WTC11 (cell line): ENCODE measurements around the gene FASN. TPM values are rescaled to one million over a fixed set of nuclear protein-coding genes. Genes with fewer than 3 reads are reported as not detected.

Source experiments
- CREM ChIP-seq: sonication (generic); formaldehyde crosslinking; IDR thresholded peaks from 2 replicates; pipeline ENCODE4 v1.8.1; 2022; ENCODE audit warnings: mild to moderate bottlenecking, missing genetic modification reagents, moderate library complexity
- ETV6 ChIP-seq: sonication (generic); formaldehyde crosslinking; IDR thresholded peaks from 2 replicates; pipeline ENCODE4 v1.8.1; 2022; ENCODE audit warnings: mild to moderate bottlenecking, missing genetic modification reagents
- FOXJ3 ChIP-seq: sonication (generic); formaldehyde crosslinking; IDR thresholded peaks from 2 replicates; pipeline ENCODE4 v1.9.0; 2021; ENCODE audit warnings: missing genetic modification reagents, mild to moderate bottlenecking, borderline replicate concordance
- FOXK1 ChIP-seq: sonication (generic); formaldehyde crosslinking; IDR thresholded peaks from 2 replicates; pipeline ENCODE4 v1.8.0; 2022; ENCODE audit warnings: mild to moderate bottlenecking, moderate library complexity, missing genetic modification reagents
- FOXP1 ChIP-seq: sonication (generic); formaldehyde crosslinking; IDR thresholded peaks from 2 replicates; pipeline ENCODE4 v1.8.0; 2022; ENCODE audit warnings: missing genetic modification reagents, mild to moderate bottlenecking, moderate library complexity, borderline replicate concordance
- GTF2I ChIP-seq: fragments of 250-450 bp; sonication (Bioruptor Pico); conservative IDR thresholded peaks from 2 replicates; pipeline ENCODE4 v1.4.0; 2021; ENCODE audit warnings: mild to moderate bottlenecking
- IRF2 ChIP-seq: sonication (generic); formaldehyde crosslinking; IDR thresholded peaks from 2 replicates; pipeline ENCODE4 v1.8.0; 2022; ENCODE audit warnings: low read depth, missing genetic modification reagents, borderline replicate concordance
- MXD4 ChIP-seq: fragments of 250-450 bp; sonication (Bioruptor Pico); IDR thresholded peaks from 2 replicates; pipeline ENCODE4 v1.8.0; 2021; ENCODE audit warnings: mild to moderate bottlenecking, moderate library complexity, borderline replicate concordance
- NFYB ChIP-seq: sonication (generic); formaldehyde crosslinking; conservative IDR thresholded peaks from 2 replicates; pipeline ENCODE4 v1.8.0; 2022; ENCODE audit warnings: low read depth, missing genetic modification reagents
- PRDM15 ChIP-seq: sonication (generic); formaldehyde crosslinking; IDR thresholded peaks from 2 replicates; pipeline ENCODE4 v1.8.0; 2022; ENCODE audit warnings: missing genetic modification reagents
- RELA ChIP-seq: sonication (generic); formaldehyde crosslinking; IDR thresholded peaks from 2 replicates; pipeline ENCODE4 v1.8.1; 2022; ENCODE audit warnings: missing genetic modification reagents, mild to moderate bottlenecking, borderline replicate concordance
- SMAD3 ChIP-seq: sonication (generic); formaldehyde crosslinking; IDR thresholded peaks from 2 replicates; pipeline ENCODE4 v1.8.0; 2022; ENCODE audit warnings: missing genetic modification reagents, mild to moderate bottlenecking, borderline replicate concordance
- SOX15 ChIP-seq: fragments of 250-450 bp; sonication (Bioruptor Pico); IDR thresholded peaks from 2 replicates; pipeline ENCODE4 v1.9.0; 2021; ENCODE audit warnings: mild to moderate bottlenecking
- USF1 ChIP-seq: sonication (generic); formaldehyde crosslinking; IDR thresholded peaks from 2 replicates; pipeline ENCODE4 v1.8.0; 2022; ENCODE audit warnings: mild to moderate bottlenecking, missing genetic modification reagents
- ZNF121 ChIP-seq: sonication (generic); formaldehyde crosslinking; IDR thresholded peaks from 2 replicates; pipeline ENCODE4 v1.8.0; 2023; ENCODE audit warnings: missing genetic modification reagents
- ZNF317 ChIP-seq: sonication (generic); formaldehyde crosslinking; IDR thresholded peaks from 2 replicates; pipeline ENCODE4 v1.8.1; 2023; ENCODE audit warnings: low read depth, mild to moderate bottlenecking, moderate library complexity, missing genetic modification reagents, borderline replicate concordance
- ZSCAN18 ChIP-seq: fragments of 250-450 bp; sonication (Bioruptor Pico); IDR thresholded peaks from 2 replicates; pipeline ENCODE4 v2.1.2; 2022; ENCODE audit warnings: mild to moderate bottlenecking, moderate library complexity
- total RNA-seq: library from RNA; stranded (reverse); gene quantifications from 3 replicates; pipeline ENCODE4 v1.2.3, GENCODE V29; 2021
- TF ChIP-seq, protein P1 (sequence below): fragments of 250-450 bp; sonication (Bioruptor Pico); IDR thresholded peaks from 2 replicates; pipeline ENCODE4 v1.9.0; 2021; ENCODE audit warnings: mild to moderate bottlenecking, borderline replicate concordance
- TF ChIP-seq, protein P2 (sequence below): fragments of 250-450 bp; sonication (Bioruptor Pico); IDR thresholded peaks from 2 replicates; pipeline ENCODE4 v1.9.0; 2021; ENCODE audit warnings: mild to moderate bottlenecking
- TF ChIP-seq, protein P3 (sequence below): fragments of 250-450 bp; sonication (Bioruptor Pico); IDR thresholded peaks from 2 replicates; pipeline ENCODE4 v1.9.0; 2021; ENCODE audit warnings: mild to moderate bottlenecking
- TF ChIP-seq, protein P4 (sequence below): sonication (generic); formaldehyde crosslinking; IDR thresholded peaks from 2 replicates; pipeline ENCODE4 v1.8.1; 2023; ENCODE audit warnings: mild to moderate bottlenecking, missing genetic modification reagents

FASN gene
- total RNA-seq, 1 experiment from 2014 or later = 742 TPM

DNA sequence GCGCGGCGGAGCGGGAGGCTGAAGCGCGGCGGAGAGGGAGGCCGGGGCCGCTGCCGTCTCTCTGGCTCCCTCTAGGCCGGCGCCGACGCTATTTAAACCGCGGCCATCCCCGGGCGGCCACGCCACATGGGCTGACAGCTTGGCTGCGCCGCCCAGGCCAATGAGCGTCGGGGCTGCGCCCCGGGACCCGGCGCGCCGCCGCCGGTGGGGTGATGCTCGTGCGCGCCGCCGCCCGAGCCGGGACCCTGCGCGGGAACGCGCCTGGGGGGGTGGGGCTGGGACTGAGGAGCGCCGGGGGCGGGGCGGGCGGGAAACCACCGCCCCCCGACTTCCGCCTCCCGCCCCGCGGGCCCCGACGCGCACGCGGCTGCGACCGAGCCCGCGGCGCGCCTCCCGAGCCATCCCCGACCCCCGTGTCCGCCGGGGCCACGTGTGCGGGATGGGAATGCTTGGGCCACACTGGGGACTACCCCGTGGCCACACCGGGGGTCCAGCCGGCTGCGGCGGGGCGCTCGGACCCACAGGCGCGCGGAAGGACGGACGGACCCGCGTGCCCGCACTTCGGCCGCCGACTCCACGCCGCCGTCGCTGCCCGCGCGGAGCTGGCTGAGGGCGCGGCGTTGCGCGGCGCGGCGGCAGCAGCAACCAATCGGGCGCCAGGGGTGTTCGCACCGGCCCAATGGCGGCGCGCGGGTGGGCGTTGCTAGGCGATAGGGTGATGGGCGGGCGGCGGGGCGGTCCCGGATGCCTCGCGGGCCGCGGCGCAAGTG, at the start of gene FASN (continued):
- TF ChIP-seq, protein P1, sequence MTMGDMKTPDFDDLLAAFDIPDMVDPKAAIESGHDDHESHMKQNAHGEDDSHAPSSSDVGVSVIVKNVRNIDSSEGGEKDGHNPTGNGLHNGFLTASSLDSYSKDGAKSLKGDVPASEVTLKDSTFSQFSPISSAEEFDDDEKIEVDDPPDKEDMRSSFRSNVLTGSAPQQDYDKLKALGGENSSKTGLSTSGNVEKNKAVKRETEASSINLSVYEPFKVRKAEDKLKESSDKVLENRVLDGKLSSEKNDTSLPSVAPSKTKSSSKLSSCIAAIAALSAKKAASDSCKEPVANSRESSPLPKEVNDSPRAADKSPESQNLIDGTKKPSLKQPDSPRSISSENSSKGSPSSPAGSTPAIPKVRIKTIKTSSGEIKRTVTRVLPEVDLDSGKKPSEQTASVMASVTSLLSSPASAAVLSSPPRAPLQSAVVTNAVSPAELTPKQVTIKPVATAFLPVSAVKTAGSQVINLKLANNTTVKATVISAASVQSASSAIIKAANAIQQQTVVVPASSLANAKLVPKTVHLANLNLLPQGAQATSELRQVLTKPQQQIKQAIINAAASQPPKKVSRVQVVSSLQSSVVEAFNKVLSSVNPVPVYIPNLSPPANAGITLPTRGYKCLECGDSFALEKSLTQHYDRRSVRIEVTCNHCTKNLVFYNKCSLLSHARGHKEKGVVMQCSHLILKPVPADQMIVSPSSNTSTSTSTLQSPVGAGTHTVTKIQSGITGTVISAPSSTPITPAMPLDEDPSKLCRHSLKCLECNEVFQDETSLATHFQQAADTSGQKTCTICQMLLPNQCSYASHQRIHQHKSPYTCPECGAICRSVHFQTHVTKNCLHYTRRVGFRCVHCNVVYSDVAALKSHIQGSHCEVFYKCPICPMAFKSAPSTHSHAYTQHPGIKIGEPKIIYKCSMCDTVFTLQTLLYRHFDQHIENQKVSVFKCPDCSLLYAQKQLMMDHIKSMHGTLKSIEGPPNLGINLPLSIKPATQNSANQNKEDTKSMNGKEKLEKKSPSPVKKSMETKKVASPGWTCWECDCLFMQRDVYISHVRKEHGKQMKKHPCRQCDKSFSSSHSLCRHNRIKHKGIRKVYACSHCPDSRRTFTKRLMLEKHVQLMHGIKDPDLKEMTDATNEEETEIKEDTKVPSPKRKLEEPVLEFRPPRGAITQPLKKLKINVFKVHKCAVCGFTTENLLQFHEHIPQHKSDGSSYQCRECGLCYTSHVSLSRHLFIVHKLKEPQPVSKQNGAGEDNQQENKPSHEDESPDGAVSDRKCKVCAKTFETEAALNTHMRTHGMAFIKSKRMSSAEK = 0 out of 2 replicates have a peak, but pooled peaks have one; percentile 72
- TF ChIP-seq ETV6 (CRISPR knock-in tag) (peak; percentile 46), ZSCAN18 (CRISPR knock-in tag) (no peak), CREM (CRISPR knock-in tag) (peak; percentile 83), IRF2 (CRISPR knock-in tag) (no peak), PRDM15 (CRISPR knock-in tag) (no peak), FOXK1 (CRISPR knock-in tag) (peak; percentile 29; the same call in 1 of the 2 replicates), RELA (CRISPR knock-in tag) (no peak), SMAD3 (CRISPR knock-in tag) (no peak), ZNF121 (CRISPR knock-in tag) (no peak), FOXJ3 (CRISPR knock-in tag) (no peak), FOXP1 (peak; percentile 79; the same call in 1 of the 2 replicates), GTF2I (CRISPR knock-in tag) (no peak), SOX15 (CRISPR knock-in tag) (no peak), ZNF317 (CRISPR knock-in tag) (0 out of 2 replicates have a peak, but pooled peaks have one; percentile 30), MXD4 (CRISPR knock-in tag) (no peak), NFYB (CRISPR knock-in tag) (peak; percentile 98), USF1 (CRISPR knock-in tag) (no peak)
- TF ChIP-seq, protein P2, sequence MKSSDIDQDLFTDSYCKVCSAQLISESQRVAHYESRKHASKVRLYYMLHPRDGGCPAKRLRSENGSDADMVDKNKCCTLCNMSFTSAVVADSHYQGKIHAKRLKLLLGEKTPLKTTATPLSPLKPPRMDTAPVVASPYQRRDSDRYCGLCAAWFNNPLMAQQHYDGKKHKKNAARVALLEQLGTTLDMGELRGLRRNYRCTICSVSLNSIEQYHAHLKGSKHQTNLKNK (CRISPR knock-in tag) = no peak
- TF ChIP-seq, protein P3, sequence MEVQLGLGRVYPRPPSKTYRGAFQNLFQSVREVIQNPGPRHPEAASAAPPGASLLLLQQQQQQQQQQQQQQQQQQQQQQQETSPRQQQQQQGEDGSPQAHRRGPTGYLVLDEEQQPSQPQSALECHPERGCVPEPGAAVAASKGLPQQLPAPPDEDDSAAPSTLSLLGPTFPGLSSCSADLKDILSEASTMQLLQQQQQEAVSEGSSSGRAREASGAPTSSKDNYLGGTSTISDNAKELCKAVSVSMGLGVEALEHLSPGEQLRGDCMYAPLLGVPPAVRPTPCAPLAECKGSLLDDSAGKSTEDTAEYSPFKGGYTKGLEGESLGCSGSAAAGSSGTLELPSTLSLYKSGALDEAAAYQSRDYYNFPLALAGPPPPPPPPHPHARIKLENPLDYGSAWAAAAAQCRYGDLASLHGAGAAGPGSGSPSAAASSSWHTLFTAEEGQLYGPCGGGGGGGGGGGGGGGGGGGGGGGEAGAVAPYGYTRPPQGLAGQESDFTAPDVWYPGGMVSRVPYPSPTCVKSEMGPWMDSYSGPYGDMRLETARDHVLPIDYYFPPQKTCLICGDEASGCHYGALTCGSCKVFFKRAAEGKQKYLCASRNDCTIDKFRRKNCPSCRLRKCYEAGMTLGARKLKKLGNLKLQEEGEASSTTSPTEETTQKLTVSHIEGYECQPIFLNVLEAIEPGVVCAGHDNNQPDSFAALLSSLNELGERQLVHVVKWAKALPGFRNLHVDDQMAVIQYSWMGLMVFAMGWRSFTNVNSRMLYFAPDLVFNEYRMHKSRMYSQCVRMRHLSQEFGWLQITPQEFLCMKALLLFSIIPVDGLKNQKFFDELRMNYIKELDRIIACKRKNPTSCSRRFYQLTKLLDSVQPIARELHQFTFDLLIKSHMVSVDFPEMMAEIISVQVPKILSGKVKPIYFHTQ (CRISPR knock-in tag) = no peak
- TF ChIP-seq, protein P4, sequence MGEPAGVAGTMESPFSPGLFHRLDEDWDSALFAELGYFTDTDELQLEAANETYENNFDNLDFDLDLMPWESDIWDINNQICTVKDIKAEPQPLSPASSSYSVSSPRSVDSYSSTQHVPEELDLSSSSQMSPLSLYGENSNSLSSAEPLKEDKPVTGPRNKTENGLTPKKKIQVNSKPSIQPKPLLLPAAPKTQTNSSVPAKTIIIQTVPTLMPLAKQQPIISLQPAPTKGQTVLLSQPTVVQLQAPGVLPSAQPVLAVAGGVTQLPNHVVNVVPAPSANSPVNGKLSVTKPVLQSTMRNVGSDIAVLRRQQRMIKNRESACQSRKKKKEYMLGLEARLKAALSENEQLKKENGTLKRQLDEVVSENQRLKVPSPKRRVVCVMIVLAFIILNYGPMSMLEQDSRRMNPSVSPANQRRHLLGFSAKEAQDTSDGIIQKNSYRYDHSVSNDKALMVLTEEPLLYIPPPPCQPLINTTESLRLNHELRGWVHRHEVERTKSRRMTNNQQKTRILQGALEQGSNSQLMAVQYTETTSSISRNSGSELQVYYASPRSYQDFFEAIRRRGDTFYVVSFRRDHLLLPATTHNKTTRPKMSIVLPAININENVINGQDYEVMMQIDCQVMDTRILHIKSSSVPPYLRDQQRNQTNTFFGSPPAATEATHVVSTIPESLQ = no peak
